ENCODE data around the gene TBC1D3D. TPM values are rescaled to one million over a fixed set of nuclear protein-coding genes. Genes with fewer than 3 reads are reported as not detected.

TBC1D3D gene
- total RNA-seq (2022; extraction: Qiagen RNA extraction) = not detected in 5 replicates

DNA sequence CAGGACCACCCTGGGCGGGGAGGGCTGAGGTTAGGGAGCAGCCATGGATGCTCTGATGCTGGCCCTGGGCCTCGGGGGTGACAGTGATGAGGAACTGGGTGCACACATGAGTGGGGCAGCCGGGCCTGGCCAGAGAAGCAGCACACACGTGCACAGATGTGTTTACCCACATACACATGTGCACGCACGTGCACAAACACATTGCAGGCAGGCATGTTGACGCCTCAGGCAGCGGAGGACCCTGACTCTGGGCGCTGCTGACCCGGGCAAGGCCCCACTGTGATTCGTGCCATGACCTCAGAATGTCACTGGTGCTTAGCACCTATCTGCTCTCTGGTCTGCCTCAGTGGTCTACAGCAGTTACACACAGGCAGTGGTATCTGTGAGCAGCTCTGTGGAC lies at the start of gene TBC1D3D:
TSS of gene TBC1D3D (plus strand) at position 301 of the 400 bp plus-strand sequence. CDS start 1,585 bp downstream, outside the sequence.

DNA sequence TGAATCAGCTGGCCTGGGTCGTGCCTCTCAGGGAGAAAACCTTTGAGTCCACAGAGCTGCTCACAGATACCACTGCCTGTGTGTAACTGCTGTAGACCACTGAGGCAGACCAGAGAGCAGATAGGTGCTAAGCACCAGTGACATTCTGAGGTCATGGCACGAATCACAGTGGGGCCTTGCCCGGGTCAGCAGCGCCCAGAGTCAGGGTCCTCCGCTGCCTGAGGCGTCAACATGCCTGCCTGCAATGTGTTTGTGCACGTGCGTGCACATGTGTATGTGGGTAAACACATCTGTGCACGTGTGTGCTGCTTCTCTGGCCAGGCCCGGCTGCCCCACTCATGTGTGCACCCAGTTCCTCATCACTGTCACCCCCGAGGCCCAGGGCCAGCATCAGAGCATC lies 14.8 kb upstream of the TBC1D3D start, which contains the start of gene TBC1D3L:
TSS of gene TBC1D3L (minus strand) at position 101 of the 400 bp plus-strand sequence. CDS start 1,540 bp downstream, outside the sequence.

Other genes starting within 250 kb of the TBC1D3D start
- not detected in 5 replicates for gene TBC1D3K, start 79.6 kb upstream of the TBC1D3D start, total RNA-seq (2022; extraction: Qiagen RNA extraction)
- 9.0 to 12.6 TPM (median 11.7 TPM) in 5 replicates for gene TBC1D3L, start 14.9 kb upstream of the TBC1D3D start, total RNA-seq (2022; extraction: Qiagen RNA extraction)
- 0.06 TPM in 1 of 5 replicates, not detected in the others for gene TBC1D3C, start 64.7 kb downstream of the TBC1D3D start, total RNA-seq (2022; extraction: Qiagen RNA extraction)
- not detected in 5 replicates for gene TBC1D3E, start 124.0 kb downstream of the TBC1D3D start, total RNA-seq (2022; extraction: Qiagen RNA extraction)
- gene TBC1D3, start 188.6 kb downstream of the TBC1D3D start, total RNA-seq (2022; extraction: Qiagen RNA extraction) = not detected in 5 replicates

Measured in A549 treated with Hydrocortisone at 1 μM for 4 hours (cell line).